HepG2 (cell line): ENCODE data around the gene ZBTB20. TPM values are rescaled to one million over a fixed set of nuclear protein-coding genes. Genes with fewer than 3 reads are reported as not detected.

Experiments used
- ATAC-seq: fragments of 200-7000 bp; cut with Tn5 transposase; 3 replicates; pipeline ENCODE4 v1.9.1; 2020; ENCODE audit warnings: mild to moderate bottlenecking, moderate library complexity
- BruUV-seq: library from RNA; stranded (reverse); fragments of 400-500 nt; replicated peaks from 2 replicates; lab custom pipeline; 2021; lab: Mats Ljungman, UMichigan
- CTCF ChIA-PET: fragments of 300-600 bp; formaldehyde crosslinking; extraction: SDS; loops from one replicate; lab custom pipeline; 2021; ENCODE audit warnings: low total read pairs, inconsistent platforms, low intra/inter-chr PET ratio; lab: Yijun Ruan, JAX
- POLR2A ChIA-PET: fragments of 350-600 bp; sonication (Branson Sonifier 250); formaldehyde crosslinking; loops from one replicate; lab custom pipeline; 2020; ENCODE audit warnings: antibody characterized with exemption, inconsistent platforms; lab: Yijun Ruan, JAX
- DNase-seq: peaks from one replicate; pipeline ENCODE4 v3.0.0-alpha.2; 2015; ENCODE audit warnings: low spot score
- FAIRE-seq: peaks from 3 replicates; lab custom pipeline; 2011; peaks lifted over from hg19 to GRCh38; lab: Jason Lieb, UNC
- H2AFZ ChIP-seq: one replicate; pipeline ENCODE4 v1.6.1; 2011; ENCODE audit warnings: low read length, inconsistent platforms
- H3K27ac ChIP-seq: fragments of 300-600 bp; 3 replicates; pipeline ENCODE4 v1.8.0; 2011; ENCODE audit warnings: mixed run types, mild to moderate bottlenecking, mixed read lengths, low read length, inconsistent platforms; ENCODE audit not compliant: insufficient read depth; ENCODE audit errors: extremely low read length
- H3K27me3 ChIP-seq, 2 experiments: fragments of 200-600 bp in 1 of 2; 2 replicates in 1 of 2; 3 replicates in 1 of 2; pipeline versions ENCODE4 v1.6.0 to v1.8.0; 2011; ENCODE audit warnings: low read length in 2 of 2, mild to moderate bottlenecking in 2 of 2, moderate library complexity in 2 of 2, inconsistent platforms in 1 of 2; ENCODE audit not compliant: insufficient read depth in 2 of 2, control insufficient read depth in 1 of 2
- H3K36me3 ChIP-seq, 2 experiments: fragments of 200-600 bp in 1 of 2; replicated peaks in 1 of 2; 2 replicates in 1 of 2; 3 replicates in 1 of 2; pipeline versions ENCODE4 v1.5.1 to v1.8.0; 2011; ENCODE audit warnings: low read length in 2 of 2, inconsistent platforms in 1 of 2; ENCODE audit not compliant: insufficient read depth in 2 of 2, control insufficient read depth in 1 of 2
- H3K4me1 ChIP-seq: 2 replicates; pipeline ENCODE4 v1.5.1; 2012; ENCODE audit warnings: low read length, inconsistent platforms; ENCODE audit not compliant: insufficient read depth
- H3K4me2 ChIP-seq: 2 replicates; pipeline ENCODE4 v1.6.0; 2011; ENCODE audit warnings: low read depth, low read length, inconsistent platforms
- H3K4me3 ChIP-seq, 3 experiments: fragments of 200-600 bp in 1 of 3; sonication (generic), shearing (Covaris generic) in 1 of 3; replicated peaks in 1 of 3; 2 replicates each; pipeline ENCODE4 v1.5.1; 2011 to 2016; ENCODE audit warnings: low read length in 3 of 3, inconsistent platforms in 2 of 3, low read depth in 2 of 3, mild to moderate bottlenecking in 2 of 3, control low read depth in 1 of 3, mixed read lengths in 1 of 3; ENCODE audit not compliant: insufficient read depth in 1 of 3
- H3K79me2 ChIP-seq: one replicate; pipeline ENCODE4 v1.6.1; 2011; ENCODE audit warnings: low read length, inconsistent platforms; ENCODE audit not compliant: insufficient read depth
- H3K9ac ChIP-seq: 2 replicates; pipeline ENCODE4 v1.6.0; 2011; ENCODE audit warnings: mild to moderate bottlenecking, low read depth, low read length, inconsistent platforms; ENCODE audit not compliant: insufficient read depth
- H3K9me3 ChIP-seq: 2 replicates; pipeline ENCODE4 v1.5.1; 2012; ENCODE audit warnings: mild to moderate bottlenecking, low read length
- H4K20me1 ChIP-seq: 2 replicates; pipeline ENCODE4 v1.6.0; 2011; ENCODE audit warnings: inconsistent platforms, mild to moderate bottlenecking, low read length, moderate library complexity; ENCODE audit not compliant: insufficient read depth
- BHLHE40 ChIP-seq: IDR thresholded peaks from 2 replicates; pipeline ENCODE4 v1.6.1; 2011; ENCODE audit warnings: low read length, improper control_type of control experiment
- KLF9 ChIP-seq: IDR thresholded peaks from 2 replicates; pipeline ENCODE4 v1.6.1; 2016; ENCODE audit warnings: low read depth
- MATR3 ChIP-seq: sonication (generic); formaldehyde crosslinking; IDR thresholded peaks from 2 replicates; pipeline ENCODE4 v1.4.0; 2020; ENCODE audit warnings: missing genetic modification reagents
- RFX3 ChIP-seq: IDR thresholded peaks from 2 replicates; pipeline ENCODE4 v1.6.1; 2016; ENCODE audit warnings: missing biosample characterization, missing genetic modification reagents
- SMYD3 ChIP-seq: sonication (generic); formaldehyde crosslinking; IDR thresholded peaks from 2 replicates; pipeline ENCODE4 v1.8.1; 2023; ENCODE audit warnings: mild to moderate bottlenecking, missing genetic modification reagents
- ZNF143 ChIP-seq: sonication (generic); formaldehyde crosslinking; IDR thresholded peaks from 2 replicates; pipeline ENCODE4 v1.4.0; 2020; ENCODE audit warnings: missing genetic modification reagents
- ZNF652 ChIP-seq: IDR thresholded peaks from 2 replicates; pipeline ENCODE4 v1.6.1; 2016; ENCODE audit warnings: low read depth, borderline replicate concordance
- ZNF878 ChIP-seq: sonication (generic); formaldehyde crosslinking; IDR thresholded peaks from 2 replicates; pipeline ENCODE4 v1.8.1; 2023; ENCODE audit warnings: mild to moderate bottlenecking, missing genetic modification reagents, moderate library complexity
- WGBS: methylation state at CpG from one replicate; pipeline ENCODE4 v1.1.6; 2017; ENCODE audit warnings: low lambda C conversion rate; 5-methylcytosine and 5-hydroxymethylcytosine counted together
- in situ Hi-C: cut with HindIII; loops from 2 replicates; pipeline ENCODE4 v1.10.0; 2017; ENCODE audit warnings: low pct_unique_long_range_greater_than_20kb; ENCODE audit not compliant: extremely low pct_ligation_motif_present
- intact Hi-C: fragments of 100-400 bp; cut with micrococcal nuclease; formaldehyde crosslinking; loops from one replicate; pipeline ENCODE4 v1.10.0; 2022; ENCODE audit not compliant: unreplicated experiment
- polyA plus RNA-seq, 8 experiments: library from polyadenylated mRNA; depleted of rRNA in 3 of 8; stranded (reverse) in 7 of 8; unstranded in 1 of 8; fragments of >200 nt; fragmentation: Illumina TruSeq in 4 of 8; extraction: Trizol in 4 of 8; gene quantifications; 2 replicates each; pipeline versions ENCODE4 v1.2.1 to v1.2.3, GENCODE V29; 2011 to 2016; ENCODE audit warnings: low read depth in 4 of 8, missing spikeins in 1 of 8, mixed read lengths in 1 of 8; ENCODE audit not compliant: insufficient read depth in 1 of 8
- total RNA-seq, 5 experiments: library from RNA; depleted of rRNA; stranded (reverse); fragments of >200 nt; fragmentation: Illumina TruSeq; extraction: Trizol; gene quantifications; 2 replicates each; pipeline ENCODE4 v1.2.3, GENCODE V29; 2016; ENCODE audit warnings: low read depth in 1 of 5
- TF ChIP-seq, protein P1 (sequence below): sonication (generic); formaldehyde crosslinking; IDR thresholded peaks from 2 replicates; pipeline ENCODE4 v1.5.0; 2020; ENCODE audit warnings: mild to moderate bottlenecking, missing genetic modification reagents
- TF ChIP-seq, protein P2 (sequence below): sonication (generic); formaldehyde crosslinking; conservative IDR thresholded peaks from 2 replicates; pipeline ENCODE4 v1.4.0; 2020; ENCODE audit warnings: missing genetic modification reagents
- TF ChIP-seq, protein P3 (sequence below): sonication (generic); formaldehyde crosslinking; IDR thresholded peaks from 2 replicates; pipeline ENCODE4 v1.8.1; 2023; ENCODE audit warnings: mild to moderate bottlenecking, inconsistent platforms, moderate library complexity, missing genetic modification reagents, borderline replicate concordance
- TF ChIP-seq, protein P4 (sequence below): sonication (generic); formaldehyde crosslinking; IDR thresholded peaks from 2 replicates; pipeline ENCODE4 v1.4.0; 2020; ENCODE audit warnings: mild to moderate bottlenecking, missing genetic modification reagents
- TF ChIP-seq, protein P5 (sequence below): sonication (generic); formaldehyde crosslinking; IDR thresholded peaks from 2 replicates; pipeline ENCODE4 v1.8.0; 2022; ENCODE audit warnings: missing genetic modification reagents, mild to moderate bottlenecking, borderline replicate concordance

ZBTB20 gene
- total and polyA plus RNA-seq, 2 of the 13 experiments (the other 11 are each of a cell fraction or from before 2014, with no cell fraction given), result 1.9 to 8.8 TPM

DNA sequence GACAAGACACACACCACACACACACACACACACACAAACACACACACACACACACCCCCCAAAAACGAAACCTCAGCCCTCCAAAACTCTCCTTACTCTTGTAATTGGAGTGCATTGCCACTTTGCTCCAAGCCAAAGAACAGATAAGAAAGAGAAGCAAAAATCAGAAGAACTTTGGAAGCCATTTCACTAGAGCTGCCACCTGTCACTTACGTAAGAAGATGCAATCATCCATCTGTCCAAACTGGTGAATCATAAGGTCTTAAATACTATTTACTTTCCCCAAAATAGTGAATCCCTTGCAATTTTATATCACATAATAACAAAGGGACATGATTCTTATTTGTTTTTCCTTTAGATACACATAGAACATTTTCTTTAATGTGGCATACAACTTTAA is 285.4 kb downstream of the ZBTB20 start:
- H3K4me3 ChIP-seq, result no peak overlapping the region
- in situ Hi-C loops (no loop called here), intact Hi-C loops (no loop called here)
- POLR2A ChIA-PET, result no interaction called here
- no peak overlapping the region for H3K4me2 ChIP-seq
- BruUV-seq, result no TSS peak
- CTCF ChIA-PET, result no interaction called here
- H4K20me1 ChIP-seq, result no peaks in the 10 kb centered on the region
- no peak for ATAC-seq
- H2AFZ ChIP-seq, result no peak overlapping the region
- WGBS, result 40% methylated on average over 2 of the region's 2 CpGs
- DNase-seq, result no peak
- no peaks in the 10 kb centered on the region for H3K27me3 ChIP-seq
- H3K36me3 ChIP-seq, result no peaks in the 10 kb centered on the region
- FAIRE-seq, result no peak
- no peak overlapping the region for H3K27ac ChIP-seq
- H3K9ac ChIP-seq, result no peak overlapping the region
- H3K9me3 ChIP-seq, result no peaks in the 10 kb centered on the region
- no peaks in the 10 kb centered on the region for H3K4me1 ChIP-seq
- no peaks in the 10 kb centered on the region for H3K79me2 ChIP-seq
- TF ChIP-seq KLF9 (no peak), ZNF878 (CRISPR knock-in tag) (no peak), ZNF143 (no peak), ZNF652 (CRISPR knock-in tag) (no peak), MATR3 (CRISPR knock-in tag) (no peak), SMYD3 (CRISPR knock-in tag) (no peak), RFX3 (CRISPR knock-in tag) (no peak), BHLHE40 (no peak)
- TF ChIP-seq, protein P1, sequence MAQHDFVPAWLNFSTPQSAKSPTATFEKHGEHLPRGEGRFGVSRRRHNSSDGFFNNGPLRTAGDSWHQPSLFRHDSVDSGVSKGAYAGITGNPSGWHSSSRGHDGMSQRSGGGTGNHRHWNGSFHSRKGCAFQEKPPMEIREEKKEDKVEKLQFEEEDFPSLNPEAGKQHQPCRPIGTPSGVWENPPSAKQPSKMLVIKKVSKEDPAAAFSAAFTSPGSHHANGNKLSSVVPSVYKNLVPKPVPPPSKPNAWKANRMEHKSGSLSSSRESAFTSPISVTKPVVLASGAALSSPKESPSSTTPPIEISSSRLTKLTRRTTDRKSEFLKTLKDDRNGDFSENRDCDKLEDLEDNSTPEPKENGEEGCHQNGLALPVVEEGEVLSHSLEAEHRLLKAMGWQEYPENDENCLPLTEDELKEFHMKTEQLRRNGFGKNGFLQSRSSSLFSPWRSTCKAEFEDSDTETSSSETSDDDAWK (CRISPR knock-in tag), result no peak
- TF ChIP-seq, protein P2, sequence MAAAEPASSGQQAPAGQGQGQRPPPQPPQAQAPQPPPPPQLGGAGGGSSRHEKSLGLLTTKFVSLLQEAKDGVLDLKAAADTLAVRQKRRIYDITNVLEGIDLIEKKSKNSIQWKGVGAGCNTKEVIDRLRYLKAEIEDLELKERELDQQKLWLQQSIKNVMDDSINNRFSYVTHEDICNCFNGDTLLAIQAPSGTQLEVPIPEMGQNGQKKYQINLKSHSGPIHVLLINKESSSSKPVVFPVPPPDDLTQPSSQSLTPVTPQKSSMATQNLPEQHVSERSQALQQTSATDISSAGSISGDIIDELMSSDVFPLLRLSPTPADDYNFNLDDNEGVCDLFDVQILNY, result no peak
- TF ChIP-seq, protein P3, sequence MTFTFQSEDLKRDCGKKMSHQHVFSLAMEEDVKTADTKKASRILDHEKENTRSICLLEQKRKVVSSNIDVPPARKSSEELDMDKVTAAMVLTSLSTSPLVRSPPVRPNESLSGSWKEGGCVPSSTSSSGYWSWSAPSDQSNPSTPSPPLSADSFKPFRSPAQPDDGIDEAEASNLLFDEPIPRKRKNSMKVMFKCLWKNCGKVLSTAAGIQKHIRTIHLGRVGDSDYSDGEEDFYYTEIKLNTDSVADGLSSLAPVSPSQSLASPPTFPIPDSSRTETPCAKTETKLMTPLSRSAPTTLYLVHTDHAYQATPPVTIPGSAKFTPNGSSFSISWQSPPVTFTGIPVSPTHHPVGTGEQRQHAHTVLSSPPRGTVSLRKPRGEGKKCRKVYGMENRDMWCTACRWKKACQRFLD (CRISPR knock-in tag), result no peak
- TF ChIP-seq, protein P4, sequence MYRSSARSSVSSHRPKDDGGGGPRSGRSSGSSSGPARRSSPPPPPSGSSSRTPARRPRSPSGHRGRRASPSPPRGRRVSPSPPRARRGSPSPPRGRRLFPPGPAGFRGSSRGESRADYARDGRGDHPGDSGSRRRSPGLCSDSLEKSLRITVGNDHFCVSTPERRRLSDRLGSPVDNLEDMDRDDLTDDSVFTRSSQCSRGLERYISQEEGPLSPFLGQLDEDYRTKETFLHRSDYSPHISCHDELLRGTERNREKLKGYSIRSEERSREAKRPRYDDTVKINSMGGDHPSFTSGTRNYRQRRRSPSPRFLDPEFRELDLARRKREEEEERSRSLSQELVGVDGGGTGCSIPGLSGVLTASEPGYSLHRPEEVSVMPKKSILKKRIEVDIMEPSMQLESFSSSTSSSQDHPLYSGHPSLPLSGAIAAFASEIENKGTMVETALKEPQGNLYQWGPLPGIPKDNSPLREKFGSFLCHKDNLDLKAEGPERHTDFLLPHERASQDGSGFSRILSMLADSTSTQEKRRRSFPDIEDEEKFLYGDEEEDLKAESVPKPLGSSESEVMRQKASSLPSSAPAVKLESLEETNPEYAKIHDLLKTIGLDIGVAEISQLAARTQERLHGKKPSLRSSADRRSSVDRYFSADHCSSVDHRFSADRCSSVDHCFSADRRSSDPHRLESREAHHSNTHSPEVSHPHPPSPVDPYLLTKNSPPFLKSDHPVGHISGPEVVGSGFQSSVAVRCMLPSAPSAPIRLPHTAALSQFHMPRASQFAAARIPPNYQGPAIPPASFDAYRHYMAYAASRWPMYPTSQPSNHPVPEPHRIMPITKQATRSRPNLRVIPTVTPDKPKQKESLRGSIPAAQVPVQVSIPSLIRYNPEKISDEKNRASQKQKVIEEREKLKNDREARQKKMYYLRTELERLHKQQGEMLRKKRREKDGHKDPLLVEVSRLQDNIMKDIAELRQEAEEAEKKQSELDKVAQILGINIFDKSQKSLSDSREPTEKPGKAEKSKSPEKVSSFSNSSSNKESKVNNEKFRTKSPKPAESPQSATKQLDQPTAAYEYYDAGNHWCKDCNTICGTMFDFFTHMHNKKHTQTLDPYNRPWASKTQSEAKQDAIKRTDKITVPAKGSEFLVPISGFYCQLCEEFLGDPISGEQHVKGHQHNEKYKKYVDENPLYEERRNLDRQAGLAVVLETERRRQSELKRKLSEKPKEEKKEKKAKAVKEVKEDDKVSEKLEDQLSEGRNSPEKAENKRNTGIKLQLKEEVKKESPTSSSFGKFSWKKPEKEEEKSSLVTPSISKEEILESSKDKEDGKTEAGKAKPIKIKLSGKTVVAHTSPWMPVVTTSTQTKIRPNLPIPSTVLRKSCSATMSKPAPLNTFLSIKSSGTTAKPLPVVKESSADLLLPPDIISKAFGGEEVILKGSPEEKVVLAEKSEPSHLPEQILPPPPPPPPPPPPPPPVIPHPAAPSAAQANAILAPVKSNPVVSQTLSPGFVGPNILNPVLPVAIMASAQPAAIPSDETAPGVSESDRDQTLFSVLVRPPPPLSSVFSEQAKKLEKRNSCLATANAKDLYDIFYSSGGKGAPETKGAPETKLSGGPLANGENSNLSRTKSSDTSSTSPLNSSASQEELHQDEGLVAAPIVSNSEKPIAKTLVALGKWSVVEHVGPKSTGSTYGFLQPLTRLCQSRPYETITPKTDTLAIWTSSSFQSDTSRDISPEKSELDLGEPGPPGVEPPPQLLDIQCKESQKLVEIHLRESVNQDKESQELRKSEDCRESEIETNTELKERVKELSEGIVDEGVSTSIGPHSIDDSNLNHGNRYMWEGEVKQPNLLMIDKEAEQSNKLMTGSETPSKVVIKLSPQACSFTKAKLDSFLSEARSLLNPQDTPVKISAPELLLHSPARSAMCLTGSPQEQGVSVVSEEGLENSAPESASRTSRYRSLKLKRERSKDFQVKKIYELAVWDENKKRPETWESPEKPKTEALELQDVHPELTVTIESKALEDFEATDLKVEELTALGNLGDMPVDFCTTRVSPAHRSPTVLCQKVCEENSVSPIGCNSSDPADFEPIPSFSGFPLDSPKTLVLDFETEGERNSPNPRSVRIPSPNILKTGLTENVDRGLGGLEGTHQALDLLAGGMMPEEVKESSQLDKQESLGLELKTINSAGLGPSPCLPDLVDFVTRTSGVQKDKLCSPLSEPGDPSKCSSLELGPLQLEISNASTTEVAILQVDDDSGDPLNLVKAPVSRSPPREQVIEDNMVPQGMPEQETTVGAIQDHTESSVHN, result no peak
- TF ChIP-seq, protein P5, sequence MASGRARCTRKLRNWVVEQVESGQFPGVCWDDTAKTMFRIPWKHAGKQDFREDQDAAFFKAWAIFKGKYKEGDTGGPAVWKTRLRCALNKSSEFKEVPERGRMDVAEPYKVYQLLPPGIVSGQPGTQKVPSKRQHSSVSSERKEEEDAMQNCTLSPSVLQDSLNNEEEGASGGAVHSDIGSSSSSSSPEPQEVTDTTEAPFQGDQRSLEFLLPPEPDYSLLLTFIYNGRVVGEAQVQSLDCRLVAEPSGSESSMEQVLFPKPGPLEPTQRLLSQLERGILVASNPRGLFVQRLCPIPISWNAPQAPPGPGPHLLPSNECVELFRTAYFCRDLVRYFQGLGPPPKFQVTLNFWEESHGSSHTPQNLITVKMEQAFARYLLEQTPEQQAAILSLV (CRISPR knock-in tag), result no peak
